IMR-90 (cell line): ENCODE results near the gene CASP9.
"Not testable (repeated sequence)": the region's sequence is repeated elsewhere in the genome, so short reads cannot be mapped to it uniquely, and the experiment has no call there.

ENCODE experiments used
- CEBPB ChIP-seq: IDR thresholded peaks from 2 replicates; pipeline ENCODE4 v1.6.1; 2012; ENCODE audit warnings: low read depth, low read length, improper control_type of control experiment
- CTCF ChIP-seq: conservative IDR thresholded peaks from 2 replicates; pipeline ENCODE4 v1.5.1; 2012; ENCODE audit warnings: mild to moderate bottlenecking, low read depth, low read length, improper control_type of control experiment
- ELK1 ChIP-seq: fragments of 150-350 bp; IDR thresholded peaks from 2 replicates; pipeline ENCODE4 v1.6.1; 2016; ENCODE audit warnings: low read depth, mild to moderate bottlenecking, low read length, moderate library complexity, borderline replicate concordance
- MAFK ChIP-seq: IDR thresholded peaks from 2 replicates; pipeline ENCODE4 v1.6.1; 2012; ENCODE audit warnings: low read depth, low read length, improper control_type of control experiment
- MXI1 ChIP-seq: IDR thresholded peaks from 2 replicates; pipeline ENCODE4 v1.6.1; 2012; ENCODE audit warnings: low read depth, mild to moderate bottlenecking, low read length, moderate library complexity, borderline replicate concordance
- NFE2L2 ChIP-seq: fragments of 150-350 bp; IDR thresholded peaks from 2 replicates; pipeline ENCODE4 v1.6.1; 2016; ENCODE audit warnings: low read depth, mild to moderate bottlenecking, low read length
- POLR2A ChIP-seq: IDR thresholded peaks from 2 replicates; pipeline ENCODE4 v1.6.1; 2012; ENCODE audit warnings: mild to moderate bottlenecking, low read depth, low read length
- RAD21 ChIP-seq: IDR thresholded peaks from 2 replicates; pipeline ENCODE4 v1.6.1; 2012; ENCODE audit warnings: low read length, improper control_type of control experiment
- RCOR1 ChIP-seq: IDR thresholded peaks from 2 replicates; pipeline ENCODE4 v1.6.1; 2012; ENCODE audit warnings: mild to moderate bottlenecking, low read length, improper control_type of control experiment; ENCODE audit not compliant: insufficient replicate concordance
- RFX5 ChIP-seq: IDR thresholded peaks from 2 replicates; pipeline ENCODE4 v1.8.0; 2012; ENCODE audit warnings: low read depth, mild to moderate bottlenecking, low read length, moderate library complexity
- SMC3 ChIP-seq: fragments of 150-350 bp; IDR thresholded peaks from 2 replicates; pipeline ENCODE4 v1.6.1; 2016; ENCODE audit warnings: low read depth, mild to moderate bottlenecking, antibody characterized with exemption, low read length, moderate library complexity
- USF2 ChIP-seq: fragments of 150-350 bp; IDR thresholded peaks from 2 replicates; pipeline ENCODE4 v1.6.1; 2017; ENCODE audit warnings: mild to moderate bottlenecking, antibody characterized with exemption, low read length, low read depth

- TF ChIP-seq RAD21, USF2, SMC3, CTCF, RFX5, RCOR1, ELK1, MXI1, POLR2A, MAFK, NFE2L2, CEBPB: not testable (repeated sequence)
Observed at GRCh38 chr1:15482983-15483543, 41.0 kb downstream of the CASP9 start.
